Large intestine (tissue), 3 donors: ENCODE measurements around the gene FGGY. TPM values are rescaled to one million over a fixed set of nuclear protein-coding genes. Genes with fewer than 3 reads are reported as not detected.

Source experiments
- DNase-seq, 2 donors: peaks; one replicate each; pipeline versions ENCODE4 v3.0.0 to v3.0.0-alpha.2; 2013
- H3K27ac ChIP-seq: one replicate; pipeline ENCODE4 v1.5.1; 2013; ENCODE audit warnings: low read length
- H3K27me3 ChIP-seq: 2 replicates; pipeline ENCODE4 v1.6.1; 2013; ENCODE audit warnings: low read length; ENCODE audit not compliant: control insufficient read depth, insufficient read depth
- H3K36me3 ChIP-seq: 2 replicates; pipeline ENCODE4 v1.6.1; 2013; ENCODE audit warnings: low read length; ENCODE audit not compliant: control insufficient read depth, insufficient read depth
- H3K4me1 ChIP-seq: one replicate; pipeline ENCODE4 v1.6.1; 2013; ENCODE audit warnings: low read length; ENCODE audit not compliant: control insufficient read depth, insufficient read depth
- H3K4me3 ChIP-seq: one replicate; pipeline ENCODE4 v1.5.1; 2013; ENCODE audit warnings: low read length
- H3K9me3 ChIP-seq: one replicate; pipeline ENCODE4 v1.6.1; 2013; ENCODE audit warnings: mild to moderate bottlenecking, low read depth, low read length, moderate library complexity; ENCODE audit not compliant: control insufficient read depth
- WGBS: methylation state at CpG from one replicate; pipeline ENCODE4 v1.1.5; 2013; ENCODE audit warnings: low lambda C conversion rate; ENCODE audit not compliant: insufficient coverage; 5-methylcytosine and 5-hydroxymethylcytosine counted together
- polyA plus RNA-seq: library from polyadenylated mRNA; unstranded; fragments of 120-200 nt; gene quantifications from one replicate; pipeline ENCODE4 v1.2.1, GENCODE V29; 2013

The FGGY gene
- polyA plus RNA-seq, 1 donor = 17.5 TPM

DNA sequence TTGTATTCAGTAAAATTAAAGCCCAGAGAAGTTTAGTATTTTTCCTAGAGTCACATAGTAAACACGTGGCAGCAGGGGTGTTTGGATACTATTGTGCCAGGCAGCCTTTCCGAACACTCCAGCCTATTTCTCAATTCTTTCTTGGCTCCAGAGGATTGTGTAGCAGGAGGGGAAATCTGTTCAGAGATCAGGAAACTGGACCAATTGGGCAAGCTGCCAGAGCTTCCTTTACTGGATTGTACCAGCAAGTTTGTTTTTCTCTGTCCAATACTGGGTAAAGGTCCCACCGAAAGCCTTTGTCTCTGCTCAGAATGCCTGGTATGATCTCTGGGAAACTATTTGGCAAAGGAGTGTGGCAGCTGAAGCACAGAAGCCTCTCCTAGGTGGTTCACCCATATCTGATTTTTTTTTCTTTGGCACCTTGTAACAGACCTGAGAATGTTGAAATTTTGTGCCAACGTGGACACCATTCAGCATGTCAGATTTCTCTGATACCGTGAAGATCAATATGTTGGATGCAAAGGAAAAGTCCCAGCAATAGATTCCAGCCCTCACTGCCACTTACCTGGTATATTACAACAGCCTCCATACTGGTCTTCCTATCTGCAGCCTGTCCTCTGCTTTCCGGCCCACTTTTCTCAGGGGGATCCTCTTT, 126.2 kb downstream of the FGGY start:
- H3K27ac ChIP-seq = no peak overlapping the region
- H3K27me3 ChIP-seq = no peaks in the 10 kb centered on the region
- WGBS = no CpG with 5 or more reads among the region's 6 CpGs
- peak in 1 of 2 donors; percentile 57 for DNase-seq
- no peaks in the 10 kb centered on the region for H3K9me3 ChIP-seq
- no peak overlapping the region for H3K4me3 ChIP-seq
- H3K4me1 ChIP-seq = no peaks in the 10 kb centered on the region
- no peaks in the 10 kb centered on the region for H3K36me3 ChIP-seq

DNA sequence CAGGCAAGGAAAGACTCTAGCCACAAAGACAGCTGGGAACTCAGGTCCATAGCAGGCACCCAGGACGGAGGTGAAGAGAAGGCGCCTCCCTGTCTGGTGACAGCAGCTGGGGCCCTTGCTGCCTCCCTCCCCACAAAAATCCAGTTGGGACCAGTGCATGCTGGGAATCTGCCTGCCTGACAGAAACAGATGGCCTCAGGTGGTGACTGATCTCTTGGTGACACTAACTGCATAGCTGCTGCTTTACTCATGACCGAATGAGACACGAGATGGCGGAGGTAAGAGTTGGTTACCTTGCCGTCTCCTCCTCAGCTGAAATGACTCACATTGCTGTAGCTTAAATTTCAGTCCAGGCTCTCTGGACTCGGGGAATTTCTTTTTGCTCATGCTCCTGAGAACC, 130.3 kb downstream of the FGGY start:
- no peaks in the 10 kb centered on the region for H3K36me3 ChIP-seq
- WGBS = no CpG with 5 or more reads among the region's 7 CpGs
- H3K9me3 ChIP-seq = no peaks in the 10 kb centered on the region
- H3K4me1 ChIP-seq = peaks cover under 1% of the 10 kb centered on the region
- H3K27ac ChIP-seq = no peak overlapping the region
- no peak overlapping the region for H3K4me3 ChIP-seq
- H3K27me3 ChIP-seq = no peaks in the 10 kb centered on the region
- no peak for DNase-seq

DNA sequence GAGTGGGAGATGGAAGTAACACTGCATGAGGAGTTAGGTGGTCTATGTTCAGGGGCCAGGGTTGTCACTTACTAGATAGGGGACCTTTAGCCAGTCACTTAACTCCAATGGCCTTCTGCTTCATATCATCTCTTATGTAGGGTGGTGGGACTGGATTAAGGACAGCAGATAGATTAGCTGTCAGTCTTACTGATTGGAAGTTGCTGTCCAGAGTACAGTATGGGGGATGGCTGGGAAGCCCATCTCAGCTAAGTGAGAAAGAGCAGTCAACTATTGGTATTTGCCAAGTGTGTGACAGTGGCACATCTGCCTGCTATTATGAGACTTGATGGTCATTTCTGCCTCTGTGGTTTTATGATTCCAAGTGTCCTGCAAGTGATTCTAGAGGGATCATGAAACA, 130.9 kb downstream of the FGGY start:
- no peak for DNase-seq
- Histone ChIP-seq H3K36me3 (no peaks in the 10 kb centered on the region), H3K9me3 (no peaks in the 10 kb centered on the region), H3K4me1 (peaks cover 5% of the 10 kb centered on the region), H3K27ac (no peak overlapping the region), H3K27me3 (no peaks in the 10 kb centered on the region), H3K4me3 (no peak overlapping the region)

DNA sequence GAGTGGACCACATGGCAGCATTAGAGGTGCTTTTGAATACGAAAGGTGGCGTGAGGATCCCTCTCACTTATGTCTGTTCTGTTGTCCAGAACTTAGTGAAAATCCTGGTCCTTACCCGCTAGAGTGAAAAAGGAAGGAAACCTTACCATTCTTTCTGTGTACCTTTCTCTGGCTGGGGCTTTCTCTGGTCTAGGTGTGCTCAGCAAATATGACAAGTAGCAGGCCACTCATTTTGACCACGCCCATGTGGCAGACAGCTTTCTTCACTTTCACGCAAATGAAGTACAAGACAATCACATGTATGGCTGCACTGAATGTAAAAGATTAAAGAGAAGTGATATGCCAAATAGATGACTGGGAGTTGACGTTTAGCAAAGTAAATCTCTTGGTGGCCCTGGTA, 131.9 kb downstream of the FGGY start:
- no peaks in the 10 kb centered on the region for H3K9me3 ChIP-seq
- H3K4me3 ChIP-seq = no peak overlapping the region
- H3K4me1 ChIP-seq = peaks cover 15% of the 10 kb centered on the region
- no peak overlapping the region for H3K27ac ChIP-seq
- DNase-seq = peak in 1 of 2 donors; percentile 48
- WGBS = 83% methylated on average over 2 of the region's 6 CpGs
- H3K27me3 ChIP-seq = no peaks in the 10 kb centered on the region
- H3K36me3 ChIP-seq = no peaks in the 10 kb centered on the region

DNA sequence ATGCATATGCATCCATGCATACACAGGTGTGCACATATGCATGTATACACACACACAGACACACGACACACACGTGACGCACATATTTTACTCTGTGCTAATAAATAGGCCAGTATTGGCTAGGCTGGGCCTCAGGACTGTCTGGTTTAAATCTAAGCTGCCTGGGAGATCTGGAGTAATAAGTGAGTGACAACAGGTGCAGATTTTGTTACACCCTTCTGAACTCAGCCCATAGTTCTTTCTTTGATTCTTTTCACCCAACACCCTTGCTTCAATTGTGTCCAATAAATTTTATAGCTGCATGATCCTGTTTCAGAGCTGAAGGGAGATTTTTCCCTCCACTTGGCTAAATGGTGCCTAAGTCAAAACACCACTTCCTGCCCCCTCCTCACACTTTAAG, 132.8 kb downstream of the FGGY start:
- Histone ChIP-seq H3K27me3 (no peaks in the 10 kb centered on the region), H3K27ac (no peak overlapping the region), H3K4me1 (peaks cover 20% of the 10 kb centered on the region), H3K4me3 (no peak overlapping the region), H3K36me3 (no peaks in the 10 kb centered on the region), H3K9me3 (no peaks in the 10 kb centered on the region)
- WGBS = no CpG with 5 or more reads among the region's 3 CpGs
- no peak for DNase-seq

DNA sequence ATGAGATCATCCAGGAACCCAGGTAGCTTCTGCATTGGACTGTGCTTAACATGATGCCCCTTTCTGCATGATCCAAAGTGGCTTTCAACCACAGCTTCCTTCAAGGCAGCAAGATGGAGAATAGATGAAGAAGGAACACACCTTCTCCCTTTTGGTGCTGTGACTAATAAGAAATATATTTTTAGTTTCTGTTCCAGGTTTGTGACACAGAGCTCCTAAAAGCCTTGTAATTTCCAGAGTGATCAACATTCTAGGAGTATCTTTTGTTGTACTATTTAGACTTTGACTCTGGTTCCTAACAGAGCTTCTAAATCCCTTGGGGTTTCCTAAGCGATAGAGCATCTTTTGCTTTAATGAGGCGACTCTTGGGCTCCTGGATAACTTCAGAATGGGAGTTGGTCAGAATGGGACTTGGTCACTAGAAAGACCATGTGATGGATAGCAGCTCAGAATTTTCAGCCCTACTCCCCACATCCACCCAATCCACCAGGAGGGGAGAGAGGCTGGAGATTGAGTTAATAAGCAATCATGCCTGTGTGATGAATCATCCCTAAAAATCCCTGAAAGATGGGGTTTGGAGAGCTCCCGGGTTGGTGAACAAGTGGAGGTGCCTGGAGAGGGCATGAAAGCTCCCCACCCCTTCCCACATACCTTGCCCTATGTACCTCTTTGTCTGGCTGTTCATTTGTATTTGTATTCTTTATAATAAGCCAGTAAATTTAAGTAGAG, 134.8 kb downstream of the FGGY start:
- peaks cover 21% of the 10 kb centered on the region for H3K4me1 ChIP-seq
- no CpG with 5 or more reads among the region's 3 CpGs for WGBS
- H3K4me3 ChIP-seq = no peak overlapping the region
- no peaks in the 10 kb centered on the region for H3K27me3 ChIP-seq
- H3K27ac ChIP-seq = peak overlapping the region; percentile 71
- DNase-seq = no peak
- no peaks in the 10 kb centered on the region for H3K36me3 ChIP-seq
- no peaks in the 10 kb centered on the region for H3K9me3 ChIP-seq

DNA sequence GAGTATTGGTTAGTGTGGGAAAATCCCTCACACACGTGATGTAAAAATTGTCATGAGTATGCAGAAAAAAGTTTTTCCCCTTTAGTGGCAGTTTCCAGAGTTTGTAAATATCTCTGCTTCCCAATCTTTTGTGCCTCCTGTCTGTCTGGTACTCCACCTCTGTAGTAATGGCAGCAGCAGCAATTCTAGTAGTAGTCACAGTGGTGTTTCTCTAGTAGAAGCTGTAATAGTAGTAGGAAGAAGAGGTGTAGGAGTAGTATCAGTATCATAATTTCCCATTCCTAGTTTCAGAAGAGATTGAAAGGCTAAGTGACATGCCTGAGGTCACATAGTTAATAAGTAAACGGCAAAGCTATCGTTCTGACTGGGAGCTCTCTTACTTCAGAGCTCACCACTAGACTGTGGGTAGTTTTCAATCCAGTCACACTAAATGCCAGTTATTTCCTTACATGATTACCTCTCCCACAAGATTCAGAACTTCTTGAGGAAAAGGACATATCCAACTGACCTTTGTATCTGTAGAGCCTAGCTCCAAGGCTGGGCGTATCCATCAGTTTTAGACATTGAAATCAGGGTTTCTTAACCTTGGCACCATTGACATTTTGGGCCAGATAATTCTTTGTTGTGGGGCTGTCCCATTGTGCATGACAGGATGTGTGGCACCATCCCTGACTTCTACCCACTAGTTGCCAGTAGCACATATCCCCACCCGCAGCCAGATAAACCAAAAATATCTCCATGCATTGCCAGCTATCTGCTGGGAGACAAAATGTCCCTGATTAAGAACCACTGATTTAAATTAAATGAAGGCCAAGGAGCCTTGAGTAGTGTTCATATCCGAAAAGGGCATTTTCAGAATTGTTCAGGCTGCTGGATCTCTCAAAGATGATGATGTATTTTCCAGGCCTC, 135.9 kb downstream of the FGGY start:
- Histone ChIP-seq H3K36me3 (no peaks in the 10 kb centered on the region), H3K27me3 (no peaks in the 10 kb centered on the region), H3K9me3 (no peaks in the 10 kb centered on the region), H3K4me1 (peaks cover 21% of the 10 kb centered on the region), H3K27ac (peak overlapping the region; percentile 71), H3K4me3 (no peak overlapping the region)
- peak; percentile 74 to 90 for DNase-seq
- no CpG with 5 or more reads among the region's 6 CpGs for WGBS

DNA sequence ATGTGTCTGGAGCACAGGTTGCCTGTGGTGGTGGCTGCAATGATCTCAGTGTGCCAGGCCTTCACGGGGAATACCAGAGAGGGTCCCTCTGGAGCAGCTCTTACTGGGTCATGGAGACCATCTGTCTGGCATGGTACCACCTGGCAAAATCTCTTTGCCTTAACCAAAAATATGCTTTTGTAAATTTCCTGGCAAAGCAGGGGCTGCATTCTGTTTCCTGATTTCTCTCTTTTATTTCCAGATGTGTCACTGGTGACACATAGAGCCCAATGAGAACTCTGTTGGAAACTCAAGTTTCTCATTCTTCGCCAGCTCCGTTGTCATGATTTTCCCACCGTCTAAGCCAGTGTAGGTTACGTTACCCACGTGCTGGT, 136.5 kb downstream of the FGGY start:
- WGBS = no CpG with 5 or more reads among the region's 6 CpGs
- H3K27me3 ChIP-seq = no peaks in the 10 kb centered on the region
- H3K27ac ChIP-seq = peak overlapping the region; percentile 71
- H3K4me3 ChIP-seq = no peak overlapping the region
- no peak for DNase-seq
- peaks cover 21% of the 10 kb centered on the region for H3K4me1 ChIP-seq
- H3K9me3 ChIP-seq = no peaks in the 10 kb centered on the region
- H3K36me3 ChIP-seq = no peaks in the 10 kb centered on the region

DNA sequence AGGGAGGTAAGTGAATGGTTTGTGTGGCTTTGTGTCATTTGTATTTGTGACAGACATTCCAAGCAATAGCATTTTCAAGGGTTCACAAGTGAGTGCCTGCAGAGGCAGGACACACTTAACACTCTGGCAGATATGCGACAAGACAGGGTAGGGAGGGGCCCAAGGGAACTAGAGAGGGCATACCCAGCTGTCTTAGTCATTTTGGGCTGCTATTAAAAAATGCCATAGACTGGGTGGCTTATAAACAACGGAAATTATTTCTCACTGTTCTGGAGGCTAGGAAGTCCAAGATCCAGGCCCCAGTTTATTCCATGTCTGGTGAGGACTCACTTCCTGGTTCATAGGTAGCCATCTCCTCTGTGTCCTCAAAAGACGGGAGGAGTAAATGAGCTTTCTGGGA, 137.4 kb downstream of the FGGY start:
- Histone ChIP-seq H3K36me3 (no peaks in the 10 kb centered on the region), H3K27me3 (no peaks in the 10 kb centered on the region), H3K27ac (no peak overlapping the region), H3K9me3 (no peaks in the 10 kb centered on the region), H3K4me1 (peaks cover 21% of the 10 kb centered on the region), H3K4me3 (no peak overlapping the region)
- no CpG with 5 or more reads among the region's 3 CpGs for WGBS
- DNase-seq = peak in 1 of 2 donors; percentile 35

DNA sequence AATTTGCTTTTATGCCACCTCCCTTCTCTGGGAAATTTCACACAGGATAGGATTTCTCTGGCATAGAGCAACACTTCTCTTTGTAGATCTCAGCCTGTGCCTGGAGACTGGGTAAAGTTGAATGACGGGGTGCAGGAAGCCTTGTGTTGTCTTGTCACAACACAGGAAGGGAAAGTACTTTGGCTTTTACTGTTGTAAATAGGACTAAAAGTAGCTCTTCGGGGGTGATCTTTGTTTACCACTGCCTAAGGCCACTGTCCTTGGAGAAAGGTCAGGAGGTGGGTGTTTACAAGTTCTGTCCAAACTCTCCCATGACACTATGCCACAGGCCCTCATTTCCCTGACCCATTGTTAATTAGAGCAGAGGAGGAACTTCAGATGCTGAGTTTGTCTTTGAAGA, 139.7 kb downstream of the FGGY start:
- no peaks in the 10 kb centered on the region for H3K9me3 ChIP-seq
- no peak overlapping the region for H3K27ac ChIP-seq
- WGBS = no CpG with 5 or more reads among the region's 2 CpGs
- H3K4me1 ChIP-seq = peaks cover 21% of the 10 kb centered on the region
- H3K27me3 ChIP-seq = no peaks in the 10 kb centered on the region
- no peak overlapping the region for H3K4me3 ChIP-seq
- no peaks in the 10 kb centered on the region for H3K36me3 ChIP-seq
- DNase-seq = no peak
